HL-60/S4 (cell line): ENCODE measurements around the gene LAPTM4A.

Experiments
- in situ Hi-C: fragments of 300-500 bp; cut with MboI; formaldehyde crosslinking; loops from 2 replicates; pipeline ENCODE4 v1.14.3; 2022; ENCODE audit warnings: low sequenced_read_pairs

The LAPTM4A gene

DNA sequence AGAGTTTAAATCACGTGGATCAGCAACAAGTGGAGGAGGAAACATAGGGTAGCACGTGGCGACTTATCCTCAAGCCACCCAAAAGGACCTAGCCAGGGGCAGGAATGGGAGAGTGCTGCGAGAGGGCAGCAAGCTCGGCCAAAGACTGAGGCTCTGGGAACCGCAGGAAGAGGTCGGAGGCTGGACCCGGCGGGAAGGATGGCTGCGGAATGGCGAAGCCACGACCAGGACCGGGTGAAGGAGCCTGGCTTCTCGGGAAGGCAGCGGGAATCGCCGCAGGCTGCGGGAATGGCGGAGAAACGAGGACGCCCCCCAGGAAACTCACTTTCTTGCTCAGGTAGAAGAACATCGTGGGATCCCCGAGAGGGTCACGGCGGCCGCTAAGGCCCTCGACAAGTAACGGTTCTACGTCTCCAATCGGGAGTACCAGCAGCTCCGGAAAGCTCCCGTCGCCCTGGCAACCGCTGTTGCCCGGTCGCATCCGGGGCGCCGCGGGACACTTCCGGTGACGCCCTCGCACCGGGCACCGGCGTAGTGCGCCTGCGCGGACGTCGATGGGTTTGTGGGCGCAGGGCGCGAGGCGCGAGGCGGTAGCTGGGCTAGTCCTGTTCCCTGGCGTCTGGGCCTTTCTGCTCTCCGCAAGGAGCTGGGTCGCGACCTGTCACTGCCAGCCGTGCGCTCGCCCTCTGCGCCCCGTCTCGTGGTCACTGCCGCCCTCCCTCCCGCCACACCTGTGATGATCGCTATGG lies 61.6 kb downstream of the LAPTM4A start, which contains the start of gene WDR35:
TSS of gene WDR35 (minus strand) at position 439 of the 749 bp plus-strand sequence. CDS start at position 349, 90 bp downstream.
- in situ Hi-C loops: no loop called here

GRCh38 chr2:19989342-19989666 lies 62.1 kb downstream of the LAPTM4A start:
- in situ Hi-C loops: no loop called here

DNA sequence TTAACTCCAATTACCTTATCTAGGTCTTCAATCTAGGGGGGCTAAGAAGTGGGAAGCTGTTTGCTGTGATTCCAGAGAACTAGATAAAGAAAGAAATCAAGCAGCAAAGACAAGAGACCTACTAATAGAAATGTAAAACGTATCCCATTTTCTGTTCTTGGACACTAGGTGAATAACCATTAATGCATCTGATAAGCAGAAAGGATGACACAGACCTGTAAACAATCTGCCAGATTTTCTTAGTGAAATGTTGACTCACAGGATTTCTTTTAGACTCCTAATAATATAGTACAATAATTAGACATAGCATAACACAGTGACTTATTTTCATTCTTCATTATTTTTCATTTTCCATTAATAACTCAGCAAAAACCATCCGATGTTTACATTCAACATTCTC lies 62.8 kb downstream of the LAPTM4A start:
- in situ Hi-C loops: no loop called here

DNA sequence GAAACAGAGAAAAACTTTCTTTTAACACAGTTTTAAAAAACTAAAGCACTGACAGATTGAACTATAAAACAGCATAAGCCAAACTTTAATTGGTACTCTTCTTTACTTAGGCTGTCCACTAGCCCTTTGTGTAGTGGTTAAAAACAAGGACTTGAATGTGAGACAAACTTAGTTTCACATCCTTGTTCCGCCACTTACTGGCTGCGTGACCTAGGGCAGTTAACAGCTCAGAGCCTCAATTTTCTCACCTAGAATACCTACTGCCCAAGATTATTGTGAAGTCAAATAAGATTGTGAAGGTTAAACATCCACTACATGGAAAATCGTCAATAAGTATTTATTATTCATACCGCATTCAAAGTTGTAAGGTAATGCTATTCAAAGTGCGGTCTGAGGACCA lies 63.5 kb downstream of the LAPTM4A start:
- in situ Hi-C loops: no loop called here
